GM12864 (cell line): Measurements from ENCODE around the gene ADAMTS8.

Experiments
- DNase-seq: peaks from one replicate; pipeline ENCODE4 v3.0.0-alpha.2; 2011; ENCODE audit warnings: low read depth
- H3K4me3 ChIP-seq: 2 replicates; pipeline ENCODE4 v1.5.1; 2011; ENCODE audit warnings: mild to moderate bottlenecking, low read depth, low read length, control low read depth
- TF ChIP-seq, protein P1 (sequence below): IDR thresholded peaks from 2 replicates; pipeline ENCODE4 v1.5.1; 2011; ENCODE audit warnings: low read depth, mild to moderate bottlenecking, moderate library complexity, low read length, control low read depth, inconsistent platforms; ENCODE audit errors: missing control alignments

ADAMTS8 gene

DNA sequence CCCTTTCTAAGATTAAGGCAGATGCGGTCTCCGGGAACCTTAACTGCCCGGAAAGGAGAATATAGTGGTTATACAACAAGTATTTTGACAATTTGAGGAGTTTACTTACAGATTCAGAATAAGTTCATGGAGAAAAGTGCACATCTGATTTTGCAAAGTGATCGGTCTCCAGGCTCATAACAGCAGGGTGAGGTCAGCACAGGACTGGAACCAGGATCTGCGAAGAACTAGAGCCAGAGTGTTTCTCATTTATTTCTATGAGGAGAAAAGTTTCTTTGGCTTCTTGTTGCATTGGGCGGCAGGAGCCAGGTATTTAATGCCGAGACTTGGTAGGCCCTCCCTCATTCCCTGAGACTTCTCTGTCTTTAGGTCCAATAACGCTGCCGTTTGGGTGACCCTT is 23.8 kb upstream of the ADAMTS8 start:
- H3K4me3 ChIP-seq: no peak overlapping the region
- TF ChIP-seq, protein P1, sequence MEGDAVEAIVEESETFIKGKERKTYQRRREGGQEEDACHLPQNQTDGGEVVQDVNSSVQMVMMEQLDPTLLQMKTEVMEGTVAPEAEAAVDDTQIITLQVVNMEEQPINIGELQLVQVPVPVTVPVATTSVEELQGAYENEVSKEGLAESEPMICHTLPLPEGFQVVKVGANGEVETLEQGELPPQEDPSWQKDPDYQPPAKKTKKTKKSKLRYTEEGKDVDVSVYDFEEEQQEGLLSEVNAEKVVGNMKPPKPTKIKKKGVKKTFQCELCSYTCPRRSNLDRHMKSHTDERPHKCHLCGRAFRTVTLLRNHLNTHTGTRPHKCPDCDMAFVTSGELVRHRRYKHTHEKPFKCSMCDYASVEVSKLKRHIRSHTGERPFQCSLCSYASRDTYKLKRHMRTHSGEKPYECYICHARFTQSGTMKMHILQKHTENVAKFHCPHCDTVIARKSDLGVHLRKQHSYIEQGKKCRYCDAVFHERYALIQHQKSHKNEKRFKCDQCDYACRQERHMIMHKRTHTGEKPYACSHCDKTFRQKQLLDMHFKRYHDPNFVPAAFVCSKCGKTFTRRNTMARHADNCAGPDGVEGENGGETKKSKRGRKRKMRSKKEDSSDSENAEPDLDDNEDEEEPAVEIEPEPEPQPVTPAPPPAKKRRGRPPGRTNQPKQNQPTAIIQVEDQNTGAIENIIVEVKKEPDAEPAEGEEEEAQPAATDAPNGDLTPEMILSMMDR: no peak
- no peak for DNase-seq

DNA sequence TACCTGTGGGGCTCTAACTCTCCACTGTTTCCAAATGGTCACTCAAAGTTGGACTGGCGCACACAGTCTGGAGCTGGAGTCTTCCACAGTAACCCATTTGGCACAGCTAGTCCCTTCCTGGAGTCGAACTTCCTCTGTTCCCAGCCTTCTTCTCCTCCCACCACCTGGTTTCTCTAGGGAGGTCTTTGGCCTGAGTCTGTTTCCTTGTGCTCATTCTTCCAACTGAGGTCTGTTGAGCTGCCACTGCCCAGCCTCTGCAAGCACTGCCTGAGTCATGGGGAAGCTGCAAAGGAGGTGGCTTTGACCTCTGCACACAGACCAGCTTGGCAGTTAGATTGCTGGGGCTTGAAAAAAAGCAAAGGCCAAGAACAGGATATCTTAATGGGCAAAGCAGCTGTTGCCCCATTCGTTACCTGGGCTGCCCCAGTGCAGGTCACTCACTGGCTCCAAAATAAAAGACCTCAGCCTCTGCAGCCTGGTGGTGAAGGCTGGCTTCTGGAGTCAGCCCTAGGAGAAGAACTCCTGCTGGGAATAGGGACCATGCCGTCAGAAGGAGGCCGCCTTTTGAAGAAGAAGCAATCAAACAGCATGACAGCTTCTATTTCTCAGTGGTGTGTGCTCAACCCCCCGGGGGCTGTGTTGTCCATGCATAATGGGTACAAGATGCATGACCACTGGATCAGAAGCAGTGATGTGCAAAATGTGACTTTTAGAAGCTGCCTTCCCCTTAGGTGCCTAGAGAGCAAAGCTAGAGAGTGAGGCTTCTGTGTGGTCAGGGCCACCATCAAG is 23.0 kb upstream of the ADAMTS8 start:
- TF ChIP-seq, protein P1: no peak
- DNase-seq: no peak
- H3K4me3 ChIP-seq: no peak overlapping the region

DNA sequence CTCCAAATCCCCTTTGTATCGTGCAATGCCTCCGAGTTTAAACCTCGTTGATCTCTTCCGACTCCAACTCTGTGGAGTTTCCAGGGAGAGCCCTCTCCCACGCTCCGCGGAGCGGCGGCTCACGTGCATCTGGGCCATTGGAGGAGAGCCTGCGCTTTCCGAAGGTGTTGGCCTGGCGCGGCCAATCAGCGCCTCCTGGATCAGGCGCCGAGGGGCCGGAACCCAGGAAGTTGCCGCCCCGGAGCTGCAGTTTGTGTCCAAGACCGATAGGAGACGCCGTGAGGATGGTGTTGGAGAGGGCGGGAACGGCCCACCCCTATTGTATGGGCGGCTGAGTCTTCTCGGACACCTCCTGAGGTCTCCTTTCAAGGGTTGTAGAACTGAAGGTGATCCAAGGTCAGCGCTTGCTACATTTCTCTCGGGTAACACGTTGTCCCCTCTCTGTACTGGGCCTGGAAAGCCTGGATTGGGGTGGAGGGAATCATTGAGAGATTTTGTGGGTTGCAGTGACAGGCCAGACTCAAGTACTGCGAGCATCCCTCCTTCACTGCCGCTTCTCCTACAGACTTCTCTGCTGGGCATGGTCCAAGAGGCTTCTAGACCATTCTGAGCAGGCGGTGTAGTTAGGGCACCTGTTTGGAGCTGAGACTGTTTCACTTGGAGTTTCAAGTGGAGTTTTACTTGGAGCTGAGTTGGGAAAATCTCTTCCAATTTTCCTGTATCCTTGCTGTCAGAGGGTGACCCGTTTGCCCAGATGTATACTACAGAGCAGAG is 21.8 kb upstream of the ADAMTS8 start:
- TF ChIP-seq, protein P1: no peak
- H3K4me3 ChIP-seq: no peak overlapping the region
- DNase-seq: no peak

DNA sequence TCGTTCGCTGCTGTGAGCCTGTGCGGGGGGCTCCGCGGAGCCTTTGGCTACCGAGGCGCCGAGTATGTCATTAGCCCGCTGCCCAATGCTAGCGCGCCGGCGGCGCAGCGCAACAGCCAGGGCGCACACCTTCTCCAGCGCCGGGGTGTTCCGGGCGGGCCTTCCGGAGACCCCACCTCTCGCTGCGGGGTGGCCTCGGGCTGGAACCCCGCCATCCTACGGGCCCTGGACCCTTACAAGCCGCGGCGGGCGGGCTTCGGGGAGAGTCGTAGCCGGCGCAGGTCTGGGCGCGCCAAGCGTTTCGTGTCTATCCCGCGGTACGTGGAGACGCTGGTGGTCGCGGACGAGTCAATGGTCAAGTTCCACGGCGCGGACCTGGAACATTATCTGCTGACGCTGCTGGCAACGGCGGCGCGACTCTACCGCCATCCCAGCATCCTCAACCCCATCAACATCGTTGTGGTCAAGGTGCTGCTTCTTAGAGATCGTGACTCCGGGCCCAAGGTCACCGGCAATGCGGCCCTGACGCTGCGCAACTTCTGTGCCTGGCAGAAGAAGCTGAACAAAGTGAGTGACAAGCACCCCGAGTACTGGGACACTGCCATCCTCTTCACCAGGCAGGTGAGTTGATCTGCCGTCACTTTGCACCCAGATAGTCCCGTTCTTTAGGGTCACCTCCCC is 21.0 kb upstream of the ADAMTS8 start:
- no peak for DNase-seq
- no peak overlapping the region for H3K4me3 ChIP-seq
- TF ChIP-seq, protein P1: no peak

DNA sequence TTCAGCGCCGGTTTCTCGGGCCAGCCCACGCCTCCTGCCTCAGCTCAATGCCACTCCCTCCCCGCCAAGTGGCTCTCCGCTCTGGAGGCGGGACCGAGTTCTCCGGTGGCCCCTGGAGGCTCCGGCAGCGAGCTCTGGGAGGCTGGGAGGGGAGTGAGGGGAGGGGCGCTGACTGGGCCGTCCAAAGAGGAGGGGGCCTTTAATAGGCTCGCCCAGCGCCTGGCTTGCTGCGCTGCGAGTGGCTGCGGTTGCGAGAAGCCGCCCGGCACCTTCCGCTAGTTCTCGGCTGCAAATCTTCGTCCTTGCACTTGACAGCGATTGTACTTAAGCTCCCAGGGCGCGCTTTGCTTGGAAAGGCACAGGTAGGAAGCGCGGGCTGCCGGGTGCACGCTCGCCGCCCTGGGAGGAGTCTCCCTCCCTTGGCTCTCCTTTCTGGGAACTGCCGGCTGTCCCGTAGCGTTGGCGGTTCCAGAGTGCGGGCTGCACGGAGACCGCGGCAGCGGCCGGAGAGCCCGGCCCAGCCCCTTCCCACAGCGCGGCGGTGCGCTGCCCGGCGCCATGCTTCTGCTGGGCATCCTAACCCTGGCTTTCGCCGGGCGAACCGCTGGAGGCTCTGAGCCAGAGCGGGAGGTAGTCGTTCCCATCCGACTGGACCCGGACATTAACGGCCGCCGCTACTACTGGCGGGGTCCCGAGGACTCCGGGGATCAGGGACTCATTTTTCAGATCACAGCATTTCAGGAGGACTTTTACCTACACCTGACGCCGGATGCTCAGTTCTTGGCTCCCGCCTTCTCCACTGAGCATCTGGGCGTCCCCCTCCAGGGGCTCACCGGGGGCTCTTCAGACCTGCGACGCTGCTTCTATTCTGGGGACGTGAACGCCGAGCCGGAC is 20.3 kb upstream of the ADAMTS8 start, which contains the start of gene ADAMTS15:
Gene ADAMTS15 (plus strand): TSS at position 230 of the 894 bp plus-strand sequence. CDS start 329 bp downstream, at position 559.
- TF ChIP-seq, protein P1: no peak
- no peak for DNase-seq
- H3K4me3 ChIP-seq: no peak within 1 kb of the TSS

DNA sequence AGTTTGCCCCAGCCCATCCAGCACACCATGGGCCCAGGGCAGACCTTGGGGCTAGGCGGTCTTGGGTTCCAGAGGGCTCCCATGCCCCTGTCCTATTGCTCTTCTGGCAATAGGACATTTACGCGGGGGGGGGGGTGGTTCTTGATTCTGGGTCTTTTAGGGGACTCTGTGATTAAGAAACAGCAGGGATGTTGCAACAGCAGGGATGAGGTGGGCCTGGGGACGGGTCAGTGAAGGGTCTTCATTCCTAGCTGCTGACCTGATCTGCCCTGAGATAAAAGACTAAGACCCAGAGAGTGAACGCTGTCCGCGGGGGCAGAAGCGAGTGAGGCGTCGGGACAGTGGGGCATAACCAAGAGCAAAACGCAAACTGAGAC is 19.6 kb upstream of the ADAMTS8 start:
- no peak for DNase-seq
- TF ChIP-seq, protein P1: no peak
- H3K4me3 ChIP-seq: no peak overlapping the region
